GM12865 (cell line): ENCODE data around the gene ZNF883.

Experiments
- DNase-seq: peaks from one replicate; pipeline ENCODE4 v3.0.0; 2010; ENCODE audit warnings: low read depth
- H3K4me3 ChIP-seq: 2 replicates; pipeline ENCODE4 v1.5.1; 2011; ENCODE audit warnings: mild to moderate bottlenecking, low read depth, low read length, control low read depth
- TF ChIP-seq, protein P1 (sequence below): IDR thresholded peaks from 2 replicates; pipeline ENCODE4 v1.5.1; 2011; ENCODE audit warnings: low read length, control low read depth, low read depth, inconsistent platforms; ENCODE audit not compliant: insufficient read depth; ENCODE audit errors: missing control alignments

ZNF883 gene

GRCh38 chr9:113018247-113018646 is 6.3 kb upstream of the ZNF883 start:
- DNase-seq: no peak
- TF ChIP-seq, protein P1, sequence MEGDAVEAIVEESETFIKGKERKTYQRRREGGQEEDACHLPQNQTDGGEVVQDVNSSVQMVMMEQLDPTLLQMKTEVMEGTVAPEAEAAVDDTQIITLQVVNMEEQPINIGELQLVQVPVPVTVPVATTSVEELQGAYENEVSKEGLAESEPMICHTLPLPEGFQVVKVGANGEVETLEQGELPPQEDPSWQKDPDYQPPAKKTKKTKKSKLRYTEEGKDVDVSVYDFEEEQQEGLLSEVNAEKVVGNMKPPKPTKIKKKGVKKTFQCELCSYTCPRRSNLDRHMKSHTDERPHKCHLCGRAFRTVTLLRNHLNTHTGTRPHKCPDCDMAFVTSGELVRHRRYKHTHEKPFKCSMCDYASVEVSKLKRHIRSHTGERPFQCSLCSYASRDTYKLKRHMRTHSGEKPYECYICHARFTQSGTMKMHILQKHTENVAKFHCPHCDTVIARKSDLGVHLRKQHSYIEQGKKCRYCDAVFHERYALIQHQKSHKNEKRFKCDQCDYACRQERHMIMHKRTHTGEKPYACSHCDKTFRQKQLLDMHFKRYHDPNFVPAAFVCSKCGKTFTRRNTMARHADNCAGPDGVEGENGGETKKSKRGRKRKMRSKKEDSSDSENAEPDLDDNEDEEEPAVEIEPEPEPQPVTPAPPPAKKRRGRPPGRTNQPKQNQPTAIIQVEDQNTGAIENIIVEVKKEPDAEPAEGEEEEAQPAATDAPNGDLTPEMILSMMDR: no peak
- no peak overlapping the region for H3K4me3 ChIP-seq

DNA sequence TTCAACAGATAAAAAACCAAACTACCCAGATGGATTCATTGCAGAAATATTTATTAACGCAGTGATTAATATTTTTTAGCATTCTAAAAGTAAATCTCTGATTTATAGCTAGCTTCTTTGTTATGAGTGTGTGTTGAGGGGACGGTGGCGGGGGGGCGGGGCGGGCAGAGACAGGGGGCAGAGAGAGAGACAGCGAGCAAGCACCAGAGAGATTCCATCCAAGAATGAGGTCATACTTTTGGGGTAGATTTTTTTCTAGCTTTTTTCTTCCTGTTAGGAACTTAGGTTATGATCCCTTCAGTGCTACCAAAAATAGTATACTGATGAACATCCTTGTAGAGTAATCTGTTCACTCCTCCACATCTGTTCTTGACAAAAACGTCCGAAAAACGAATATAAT is 500 bp upstream of the ZNF883 start:
- no peak overlapping the region for H3K4me3 ChIP-seq
- no peak for DNase-seq
- TF ChIP-seq, protein P1: no peak

DNA sequence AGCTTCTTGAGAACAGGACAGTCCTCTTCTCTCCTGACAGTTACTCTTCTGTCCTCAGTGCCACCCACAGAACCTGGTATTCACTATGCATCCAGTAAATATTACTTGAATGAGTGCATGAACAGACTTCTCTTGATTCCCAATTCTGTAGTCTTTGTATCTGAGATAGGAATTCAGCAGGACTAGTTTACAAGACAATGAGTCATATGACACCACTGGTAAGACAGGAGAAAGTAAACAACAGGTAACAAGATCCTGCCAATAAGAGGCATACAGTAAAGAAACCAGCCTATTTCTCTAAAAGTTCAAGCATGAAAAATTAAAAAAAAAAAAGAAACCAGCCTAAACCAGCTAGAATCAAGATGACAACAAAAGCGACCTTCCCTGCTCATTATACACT is 6.2 kb downstream of the ZNF883 start:
- H3K4me3 ChIP-seq: no peak overlapping the region
- TF ChIP-seq, protein P1: no peak
- DNase-seq: no peak

- H3K4me3 ChIP-seq: no peak overlapping the region
- TF ChIP-seq, protein P1: no peak
- DNase-seq: no peak
Observed at GRCh38 chr9:112997236-112997941, 14.6 kb downstream of the ZNF883 start.

DNA sequence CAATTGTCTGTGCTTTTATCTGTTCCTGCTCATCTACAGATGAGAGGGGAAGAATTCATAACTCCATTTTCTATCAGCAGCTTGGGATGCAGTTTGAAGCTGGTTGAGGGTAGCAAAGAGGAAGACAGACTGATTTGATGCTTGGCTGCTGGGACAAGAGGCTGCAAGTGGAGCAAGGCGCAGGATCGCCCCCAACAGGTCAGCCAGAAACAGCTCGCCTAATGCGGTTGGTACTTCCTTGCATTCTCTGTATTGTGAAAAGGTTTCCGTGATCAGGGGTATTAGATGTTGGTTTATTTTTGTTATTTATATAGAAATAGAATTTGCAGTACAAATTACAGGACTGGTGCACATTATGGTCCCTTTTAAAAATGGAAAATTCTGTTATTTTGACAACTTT is 40.6 kb downstream of the ZNF883 start:
- H3K4me3 ChIP-seq: no peak overlapping the region
- peak; percentile 14 for DNase-seq
- TF ChIP-seq, protein P1: peak; percentile 17

DNA sequence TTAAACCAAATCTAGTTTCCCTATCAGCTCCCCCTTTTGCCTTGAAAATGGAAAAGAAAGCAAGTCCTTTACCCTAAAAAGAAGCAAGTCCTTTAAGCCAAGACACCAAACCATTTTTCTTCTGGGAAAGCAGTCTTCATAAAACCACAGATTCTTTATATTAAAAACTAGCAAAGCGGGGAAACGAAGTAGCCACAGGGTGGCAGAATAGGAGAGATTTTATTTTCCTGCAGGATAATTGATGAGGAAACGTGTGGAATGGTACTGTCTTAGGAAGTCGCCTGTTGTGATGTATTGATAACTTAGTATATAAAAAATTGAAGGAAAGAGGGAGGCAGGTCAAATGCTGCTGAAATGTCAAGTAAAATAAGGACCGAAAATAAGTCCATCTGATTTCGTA is 41.1 kb downstream of the ZNF883 start:
- DNase-seq: no peak
- TF ChIP-seq, protein P1: no peak
- no peak overlapping the region for H3K4me3 ChIP-seq

GRCh38 chr9:112969730-112970129 is 42.3 kb downstream of the ZNF883 start:
- no peak for DNase-seq
- TF ChIP-seq, protein P1: no peak
- no peak overlapping the region for H3K4me3 ChIP-seq
